Hematopoietic multipotent progenitor cell treated with erythropoietin and hydrocortisone succinate and interleukin-3 and kit ligand, for 4 days (in vitro differentiated cells): Measurements from ENCODE around the gene ESCO1.

Experiments used
- DNase-seq: peaks from one replicate; pipeline ENCODE4 v3.0.0-alpha.2; 2015

Gene ESCO1

DNA sequence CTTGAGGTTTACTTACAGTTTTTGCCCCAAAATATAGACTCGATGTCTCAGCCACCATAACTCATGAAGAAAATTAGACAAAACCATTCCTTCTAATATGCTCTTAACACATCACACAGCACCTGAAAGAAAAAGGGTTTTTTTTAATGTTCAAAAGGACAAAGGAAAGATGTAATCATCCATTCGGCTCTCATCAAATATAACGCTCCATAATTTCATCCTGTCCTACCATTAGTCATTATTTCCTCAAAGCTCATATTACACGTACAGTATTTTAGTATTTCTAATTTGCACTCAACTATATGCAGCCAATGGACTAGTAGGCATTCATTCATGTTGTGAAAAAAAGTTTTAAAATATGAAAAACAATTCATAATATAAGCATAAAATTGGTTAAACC is 24.8 kb downstream of the ESCO1 start:
- no peak for DNase-seq

DNA sequence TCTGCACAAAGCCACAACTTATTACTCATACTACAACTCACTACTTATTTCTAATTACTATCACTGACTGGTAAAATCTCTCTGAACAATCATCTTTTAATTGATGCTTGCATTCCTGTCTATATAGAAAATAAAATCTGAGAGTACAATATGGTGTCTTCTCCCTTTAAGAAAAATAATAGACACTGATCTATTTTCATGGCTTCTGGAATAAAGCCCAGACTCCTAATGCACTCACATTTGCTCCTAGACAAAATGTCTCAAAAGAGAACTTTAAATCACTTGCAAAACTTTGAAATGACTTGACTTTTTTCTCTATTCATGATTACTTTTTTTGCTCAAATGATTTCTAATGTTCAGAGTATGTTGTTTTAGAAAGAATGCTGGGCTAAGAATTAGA is 28.7 kb downstream of the ESCO1 start:
- DNase-seq, result no peak

DNA sequence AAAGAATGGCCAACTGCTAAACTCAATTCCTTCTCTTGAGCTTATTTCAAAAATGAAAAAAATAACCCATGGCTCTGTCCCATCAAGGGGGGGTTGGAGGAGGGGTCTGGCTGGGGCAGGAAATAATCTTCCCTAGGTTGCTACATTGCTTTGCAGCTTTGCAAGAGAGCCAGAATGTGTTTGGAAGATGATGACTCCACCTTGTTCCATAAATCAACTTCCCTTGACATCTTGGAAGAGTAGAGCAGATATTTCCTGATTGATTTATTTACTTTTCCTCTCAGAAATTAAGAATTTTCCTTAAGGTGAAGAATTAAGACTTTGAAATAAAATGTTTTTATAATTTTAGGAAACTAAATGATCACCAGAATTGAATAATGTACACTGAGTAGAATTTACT is 41.3 kb downstream of the ESCO1 start:
- no peak for DNase-seq

DNA sequence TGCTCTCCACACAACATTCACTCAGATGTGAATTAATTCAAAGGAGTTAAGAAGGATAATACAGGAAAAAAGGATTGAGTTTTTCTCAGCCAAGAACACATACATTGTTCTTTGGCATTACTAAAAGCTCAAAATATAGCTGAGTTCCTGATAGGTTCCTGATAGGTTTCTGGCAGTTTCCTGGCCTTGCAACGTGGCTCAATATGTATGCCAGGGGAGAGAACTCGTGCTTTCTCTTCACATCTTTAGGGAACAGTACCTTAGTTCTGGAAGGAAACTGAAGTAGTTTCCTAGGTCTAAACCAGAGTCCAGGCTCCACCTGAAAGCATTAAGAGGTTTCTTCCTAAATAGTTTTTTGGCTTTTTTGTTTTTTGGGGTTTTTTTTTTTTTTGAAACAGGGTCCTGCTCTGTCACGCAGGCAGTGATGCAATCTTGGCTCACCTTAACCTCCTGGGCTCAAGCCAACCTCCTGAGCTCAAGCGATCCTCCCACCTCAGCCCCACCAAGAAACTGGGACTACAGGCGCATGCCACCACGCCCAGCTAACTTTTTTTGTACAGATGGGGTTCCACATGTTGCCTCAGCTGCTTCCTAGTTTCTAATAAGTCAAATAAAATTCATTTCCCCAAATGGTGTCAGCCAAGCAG is 42.8 kb downstream of the ESCO1 start:
- peak; percentile 14 for DNase-seq

DNA sequence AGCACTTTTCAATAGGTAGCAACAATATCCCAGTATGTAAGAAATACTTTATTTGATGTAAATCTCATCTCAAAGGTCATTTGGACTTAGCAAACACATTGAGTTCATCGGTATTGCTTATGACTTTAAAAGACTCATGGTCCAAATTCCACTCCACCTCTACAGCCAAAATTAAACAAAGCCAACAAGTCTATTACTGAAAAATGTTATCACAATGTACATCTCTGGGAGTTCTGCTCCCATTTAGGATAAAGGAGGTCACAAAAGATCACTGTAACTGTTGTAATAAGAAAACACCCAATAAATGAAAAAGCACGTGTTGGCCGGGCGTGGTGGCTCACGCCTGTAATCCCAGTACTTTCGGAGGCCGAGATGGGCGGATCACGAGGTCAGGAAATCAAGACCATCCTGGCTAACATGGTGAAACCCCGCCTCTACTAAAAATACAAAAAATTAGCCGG is 50.0 kb downstream of the ESCO1 start:
- no peak for DNase-seq

DNA sequence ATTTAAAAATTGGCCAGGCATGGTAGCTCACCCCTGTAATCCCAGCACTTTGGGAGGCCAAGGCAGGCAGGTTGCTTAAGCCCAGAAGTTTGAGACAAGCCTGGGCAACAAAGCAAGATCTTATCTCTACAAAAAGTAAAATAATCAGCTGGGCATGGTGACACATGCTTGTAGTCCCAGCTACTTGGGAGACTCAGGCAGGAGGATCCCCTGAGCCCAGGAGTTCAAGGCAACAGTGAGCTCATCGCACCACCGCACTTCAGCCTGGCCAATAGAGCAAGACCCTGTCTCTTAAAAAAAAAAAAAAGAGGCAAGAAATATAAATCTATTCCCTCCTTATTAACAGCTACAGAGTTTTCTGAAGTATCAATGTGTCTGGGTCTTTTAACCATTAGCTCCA is 51.9 kb downstream of the ESCO1 start:
- peak; percentile 18 for DNase-seq

DNA sequence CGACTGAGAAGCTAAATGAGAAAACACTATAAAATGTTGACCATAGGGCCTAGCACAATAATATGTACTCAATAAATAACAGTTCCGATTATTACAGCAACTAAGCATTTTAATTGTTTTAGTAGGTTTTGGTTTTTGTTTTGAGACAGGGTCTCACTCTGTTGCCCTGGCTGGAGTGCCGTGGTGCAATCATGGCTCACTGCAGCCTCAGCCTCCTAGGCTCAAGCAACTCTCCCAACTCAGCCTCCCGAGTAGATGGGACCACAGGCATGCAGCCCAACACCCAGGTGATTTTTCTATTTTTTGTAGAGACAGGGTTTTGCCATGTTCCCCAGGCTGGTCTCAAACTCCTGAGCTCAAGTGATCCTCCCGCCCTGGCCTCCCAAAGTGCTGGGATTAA is 54.1 kb downstream of the ESCO1 start:
- DNase-seq, result no peak

DNA sequence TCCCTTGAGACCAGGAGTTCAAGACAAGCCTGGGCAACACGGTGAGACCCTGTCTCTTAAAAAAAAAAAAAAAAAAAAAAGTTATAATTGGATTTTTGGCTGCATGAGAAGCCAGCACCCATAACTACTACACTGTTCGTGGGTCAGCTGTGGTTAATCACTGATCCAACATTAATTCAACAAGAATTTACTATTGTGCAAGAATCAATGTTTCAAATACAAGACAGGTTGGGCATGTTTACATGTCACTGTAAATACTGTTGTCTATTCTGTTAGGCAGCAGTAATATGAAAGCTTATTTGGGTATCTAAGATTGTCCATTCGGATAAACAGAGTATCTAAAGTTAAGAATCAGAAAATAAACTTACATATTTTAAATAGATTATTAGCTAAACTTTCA is 62.3 kb downstream of the ESCO1 start:
- DNase-seq, result no peak

DNA sequence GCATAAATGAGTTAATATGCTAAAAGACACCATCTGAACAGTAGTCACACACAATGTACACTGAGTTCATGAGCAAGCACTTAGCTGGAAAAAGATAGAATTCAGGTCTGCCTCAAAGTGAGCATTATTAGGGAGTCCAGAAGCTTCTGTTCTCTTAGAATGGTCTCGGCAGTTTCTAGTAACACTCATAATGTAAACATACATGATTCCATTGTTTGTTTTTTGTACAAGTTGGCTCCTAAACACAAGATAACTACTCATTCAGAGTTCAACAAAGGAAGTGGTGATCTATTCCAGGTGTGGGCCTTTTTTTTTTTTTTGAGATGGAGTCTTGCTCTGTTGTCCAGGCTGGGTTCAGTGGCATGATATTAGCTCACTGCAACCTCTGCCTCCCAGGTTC is 66.2 kb downstream of the ESCO1 start:
- no peak for DNase-seq

DNA sequence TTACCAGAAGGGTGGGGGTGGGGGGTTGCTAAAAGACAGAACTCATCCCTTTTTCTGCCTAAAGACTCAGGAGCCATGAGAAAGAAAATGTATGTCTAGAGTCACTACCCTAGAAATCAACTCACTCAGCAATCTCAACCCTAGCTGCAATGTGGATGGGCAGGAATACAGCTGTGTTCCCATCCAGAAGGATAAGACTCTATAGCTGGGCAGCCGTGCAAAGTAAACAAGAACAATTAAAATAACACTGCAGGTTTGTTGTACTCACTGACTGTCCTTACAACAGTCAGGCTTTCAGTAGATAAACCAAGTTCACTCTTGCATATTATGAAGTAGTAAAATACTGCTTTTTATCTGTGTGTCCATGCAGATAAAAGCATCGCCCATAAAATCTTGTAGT is 74.0 kb downstream of the ESCO1 start:
- DNase-seq, result no peak

DNA sequence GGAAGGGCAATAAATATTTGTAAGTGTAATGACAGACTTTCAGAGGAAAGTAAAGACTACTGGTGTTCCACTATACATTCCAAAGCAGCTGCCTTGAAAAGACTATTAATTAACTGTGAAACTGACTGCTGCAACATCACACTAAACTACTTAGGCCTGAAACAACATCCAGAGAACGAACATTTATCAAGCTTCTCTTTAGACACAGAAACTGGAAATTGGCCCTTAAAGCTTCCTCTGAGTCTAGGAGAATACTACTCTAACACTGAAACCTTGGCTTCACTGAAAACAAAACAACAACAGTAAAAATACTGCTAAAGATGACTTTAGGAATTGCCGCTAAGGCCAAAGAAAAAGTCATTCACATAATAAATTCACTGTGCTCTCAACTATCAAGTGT is 74.6 kb downstream of the ESCO1 start:
- no peak for DNase-seq

DNA sequence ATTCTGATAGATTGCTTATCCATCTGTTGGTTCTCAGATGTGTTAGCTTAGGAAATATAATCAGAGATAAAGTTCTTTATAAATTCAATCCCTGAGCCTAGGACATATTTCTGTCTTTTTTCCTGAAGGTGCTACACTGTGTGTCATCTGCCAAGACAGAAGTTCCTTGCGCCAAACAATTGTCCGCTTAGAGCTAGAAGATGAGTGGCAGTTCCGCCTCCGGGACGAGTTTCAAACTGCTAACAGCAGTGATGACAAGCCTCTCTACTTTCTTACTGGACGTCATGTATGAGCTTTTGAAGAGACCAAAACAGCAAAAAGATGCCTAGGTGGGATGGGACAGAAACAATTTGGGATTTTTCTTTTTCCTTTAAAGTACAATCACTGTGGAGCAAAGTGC is 78.0 kb downstream of the ESCO1 start:
- no peak for DNase-seq

DNA sequence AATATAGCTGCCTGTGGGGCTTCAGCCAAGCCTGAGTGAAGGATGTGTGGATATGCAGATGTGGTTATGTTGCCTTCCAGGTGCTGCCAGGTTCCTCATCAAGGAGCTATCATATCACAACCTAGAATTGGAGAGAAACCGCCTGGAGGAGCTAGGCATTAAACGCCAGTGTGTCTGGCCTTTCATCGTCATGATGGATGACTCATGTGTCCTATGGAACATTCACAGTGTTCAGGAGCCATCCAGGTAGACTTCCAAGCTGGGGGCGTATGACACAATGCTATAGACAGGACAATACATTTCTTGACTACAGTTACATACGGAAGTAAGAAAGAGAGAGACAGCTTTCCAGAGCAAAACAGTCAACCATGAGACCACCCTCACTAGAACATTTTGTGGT is 86.8 kb downstream of the ESCO1 start:
- DNase-seq, result no peak

DNA sequence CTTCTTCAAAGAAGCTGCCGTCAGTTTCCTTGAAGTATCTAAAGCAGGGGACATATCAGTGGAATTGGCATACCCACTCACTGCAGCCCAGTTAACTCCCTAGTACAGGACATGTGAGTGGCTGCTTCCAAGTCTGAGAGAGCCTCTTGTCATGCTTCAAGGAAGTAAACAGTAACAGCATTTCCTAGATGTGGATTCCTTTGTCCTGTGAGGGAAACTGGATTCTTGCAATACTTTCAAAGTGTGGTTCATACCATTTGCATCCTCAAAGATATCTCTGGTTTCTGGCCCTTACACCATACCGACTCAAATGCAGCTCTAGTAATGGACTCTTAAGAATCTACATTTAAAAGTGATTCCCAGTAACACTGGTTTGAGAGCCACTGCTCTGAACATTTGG is 87.2 kb downstream of the ESCO1 start:
- no peak for DNase-seq

DNA sequence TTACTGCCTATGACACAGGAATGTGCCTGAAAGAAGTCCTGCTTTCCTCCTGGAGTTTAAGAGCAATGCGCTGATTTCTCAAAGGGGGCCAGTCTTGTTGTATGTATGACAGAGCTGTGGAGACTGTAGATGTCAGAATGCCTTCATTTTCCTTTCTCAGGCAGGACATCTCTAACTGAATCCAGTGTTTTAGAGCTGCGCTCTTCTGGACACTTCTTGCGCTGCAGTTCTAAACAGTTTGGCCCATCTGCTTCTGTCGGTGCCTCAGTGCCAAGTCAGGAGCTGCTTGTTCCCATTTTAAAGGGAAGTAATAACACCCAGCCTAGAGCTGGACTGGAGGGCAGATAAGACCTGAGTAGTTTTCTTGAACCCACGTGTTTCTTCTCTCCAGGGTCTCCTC is 91.4 kb downstream of the ESCO1 start:
- peak; percentile 9 for DNase-seq

DNA sequence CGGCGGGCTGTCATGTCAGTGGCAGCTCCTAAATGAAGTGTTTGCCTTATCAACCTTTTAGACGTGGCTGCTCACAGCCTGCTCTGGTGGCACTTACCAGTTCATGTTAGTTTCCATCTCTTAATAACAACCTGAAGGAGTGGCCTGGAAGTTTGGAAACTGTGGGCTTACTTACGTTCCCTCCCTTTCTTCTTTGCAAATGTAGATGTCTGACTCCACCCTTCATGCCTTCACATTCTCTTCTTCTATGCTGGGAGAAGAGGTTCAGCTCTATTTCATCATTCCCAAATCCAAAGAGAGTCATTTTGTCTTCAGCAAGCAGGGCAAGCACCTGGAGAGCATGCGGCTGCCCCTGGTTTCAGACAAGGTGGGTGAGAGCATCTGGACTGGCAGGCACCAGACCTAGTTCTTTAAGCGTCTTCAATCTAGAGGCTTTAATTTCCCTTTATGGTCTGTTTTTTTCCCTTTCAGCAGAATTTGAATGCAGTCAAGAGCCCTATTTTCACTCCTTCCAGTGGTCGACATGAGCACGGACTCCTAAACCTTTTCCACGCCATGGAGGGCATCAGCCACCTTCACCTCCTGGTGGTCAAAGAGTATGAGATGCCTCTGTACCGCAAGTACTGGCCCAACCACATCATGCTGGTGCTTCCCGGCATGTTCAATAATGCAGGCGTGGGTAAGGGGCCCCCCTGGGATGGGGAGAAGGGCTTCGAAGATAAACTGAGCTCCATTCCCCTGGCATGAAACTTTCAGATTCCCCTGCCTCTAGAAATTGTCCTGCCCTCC is 92.4 kb downstream of the ESCO1 start:
- no peak for DNase-seq

DNA sequence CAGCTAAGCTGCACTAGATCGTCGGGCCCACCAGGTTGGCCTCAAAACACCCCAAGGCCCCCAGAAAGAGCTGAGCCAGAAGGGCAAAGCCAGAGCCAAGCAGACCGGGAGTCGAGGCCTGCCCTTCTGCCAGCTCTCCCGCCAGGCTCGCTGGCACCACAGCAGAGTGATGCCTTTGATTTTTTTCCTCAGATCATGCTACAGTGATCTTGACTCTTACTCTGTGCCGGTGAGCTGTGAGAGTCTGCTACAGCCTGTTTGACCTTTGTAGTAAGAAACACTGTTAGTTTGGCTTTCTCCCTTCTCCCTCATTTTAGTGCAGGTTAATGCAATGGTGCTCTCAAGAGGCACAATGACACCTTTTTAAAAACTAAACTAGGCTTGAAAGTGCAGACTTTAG is 97.8 kb downstream of the ESCO1 start:
- DNase-seq, result no peak

DNA sequence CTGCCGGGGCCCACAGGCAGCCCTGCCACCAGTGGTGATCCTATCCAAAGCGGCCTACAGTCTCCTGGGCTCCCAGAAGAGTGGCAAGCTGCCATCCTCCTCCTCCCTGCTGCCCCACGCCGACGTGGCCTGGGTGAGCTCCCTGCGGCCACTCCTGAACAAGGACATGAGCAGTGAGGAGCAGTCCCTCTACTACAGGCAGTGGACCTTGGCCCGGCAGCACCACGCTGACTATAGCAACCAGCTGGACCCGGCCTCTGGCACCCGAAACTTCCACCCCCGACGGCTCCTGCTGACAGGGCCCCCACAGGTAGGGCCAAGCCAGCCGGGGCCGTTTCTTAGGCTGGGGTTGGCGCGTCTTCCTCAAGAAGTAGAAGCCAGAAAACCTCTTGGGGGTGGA is 100.5 kb downstream of the ESCO1 start:
- no peak for DNase-seq

DNA sequence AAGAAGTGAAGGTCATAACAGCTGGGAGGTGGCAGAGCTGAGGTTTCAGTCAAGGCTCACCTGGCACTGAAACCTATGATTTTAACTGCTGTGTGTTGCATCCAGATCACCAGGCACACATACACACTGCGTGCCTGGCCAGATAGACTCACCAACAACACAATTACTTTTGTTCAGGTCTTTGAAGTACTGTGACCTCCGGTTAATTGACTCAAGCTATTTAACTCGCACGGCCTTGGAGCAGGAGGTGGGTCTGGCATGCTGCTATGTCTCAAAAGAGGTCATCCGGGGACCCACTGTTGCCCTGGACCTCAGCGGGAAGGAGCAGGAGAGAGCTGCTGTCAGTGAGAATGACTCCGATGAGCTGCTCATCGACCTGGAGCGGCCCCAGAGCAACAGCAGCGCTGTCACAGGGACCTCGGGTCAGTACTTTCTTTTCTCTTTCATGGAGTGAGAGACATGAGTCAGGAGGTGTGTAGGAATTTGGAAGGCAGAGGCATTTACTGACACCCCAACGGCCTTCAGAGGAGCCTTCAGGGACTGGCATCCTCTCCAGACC is 104.1 kb downstream of the ESCO1 start:
- no peak for DNase-seq

DNA sequence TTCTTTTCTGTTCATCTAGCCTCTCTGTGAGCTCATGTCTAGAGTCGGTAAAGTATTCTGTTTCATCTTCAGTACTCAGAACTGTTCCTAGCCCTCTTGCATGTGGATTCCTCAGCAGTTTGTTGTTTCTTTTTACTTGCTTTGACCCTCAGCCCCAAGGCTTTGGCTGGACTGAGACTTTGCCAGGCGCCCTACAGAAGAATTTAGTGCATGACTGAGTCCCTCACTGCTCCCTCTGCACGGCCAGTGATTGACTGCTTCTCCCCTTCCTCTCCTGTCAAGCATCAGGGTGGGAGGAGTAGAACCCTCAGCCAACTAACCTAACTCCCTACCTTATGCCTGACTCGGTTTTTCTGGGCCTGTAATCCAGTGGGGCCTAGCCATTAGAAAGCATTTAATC is 109.8 kb downstream of the ESCO1 start:
- no peak for DNase-seq

DNA sequence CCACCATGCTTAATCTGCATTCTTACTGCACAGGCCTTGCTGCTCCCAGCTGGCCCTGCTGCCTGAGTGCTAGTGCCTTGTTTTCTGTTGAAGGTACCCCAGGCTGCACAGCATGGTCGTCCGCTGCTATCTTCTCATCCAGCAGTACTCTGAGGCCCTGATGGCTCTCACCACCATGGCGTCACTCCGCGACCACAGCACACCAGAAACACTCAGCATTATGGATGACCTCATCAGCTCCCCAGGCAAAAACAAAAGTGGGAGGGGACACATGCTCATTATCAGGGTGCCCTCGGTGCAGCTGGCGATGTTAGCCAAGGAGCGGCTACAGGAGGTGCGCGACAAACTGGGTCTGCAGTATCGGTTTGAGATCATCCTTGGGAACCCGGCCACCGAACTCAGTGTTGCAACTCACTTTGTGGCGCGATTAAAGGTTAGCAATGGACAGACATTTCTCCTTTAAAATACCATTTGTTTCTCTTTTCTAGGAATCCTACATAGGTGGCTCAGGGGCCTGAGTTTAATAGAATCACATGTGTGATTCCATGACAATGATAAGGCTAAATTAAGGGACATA is 110.5 kb downstream of the ESCO1 start:
- peak; percentile 42 for DNase-seq

DNA sequence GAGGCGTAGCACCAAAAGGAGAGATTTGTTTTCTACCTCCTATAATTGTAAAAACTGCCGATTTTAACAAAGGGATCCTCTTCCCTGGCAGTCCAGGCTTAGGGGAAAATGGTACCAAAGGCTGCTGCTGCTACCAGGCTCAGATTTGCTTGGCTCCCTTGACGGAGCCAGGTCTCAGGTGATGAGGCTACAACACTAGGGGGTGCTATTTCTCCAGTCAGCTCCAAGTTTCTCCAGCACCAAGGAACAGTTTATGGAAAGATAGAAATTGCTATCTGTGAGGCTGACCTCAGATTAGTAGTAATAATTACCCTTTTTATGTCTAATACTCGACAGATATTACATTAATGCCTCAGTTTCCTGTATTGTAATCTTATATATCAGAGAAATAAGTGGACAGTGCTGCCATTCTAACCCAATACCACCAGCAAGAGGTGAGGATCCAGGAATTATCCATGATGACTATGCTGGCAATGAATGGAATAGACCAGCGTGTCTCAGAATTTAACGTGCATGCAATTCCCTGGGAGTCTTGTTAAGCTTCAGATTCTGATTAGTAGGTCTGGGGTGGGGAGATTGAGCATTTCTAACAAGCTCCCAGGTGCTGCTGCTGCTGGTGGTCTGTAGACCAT is 111.3 kb downstream of the ESCO1 start:
- peak; percentile 75 for DNase-seq

DNA sequence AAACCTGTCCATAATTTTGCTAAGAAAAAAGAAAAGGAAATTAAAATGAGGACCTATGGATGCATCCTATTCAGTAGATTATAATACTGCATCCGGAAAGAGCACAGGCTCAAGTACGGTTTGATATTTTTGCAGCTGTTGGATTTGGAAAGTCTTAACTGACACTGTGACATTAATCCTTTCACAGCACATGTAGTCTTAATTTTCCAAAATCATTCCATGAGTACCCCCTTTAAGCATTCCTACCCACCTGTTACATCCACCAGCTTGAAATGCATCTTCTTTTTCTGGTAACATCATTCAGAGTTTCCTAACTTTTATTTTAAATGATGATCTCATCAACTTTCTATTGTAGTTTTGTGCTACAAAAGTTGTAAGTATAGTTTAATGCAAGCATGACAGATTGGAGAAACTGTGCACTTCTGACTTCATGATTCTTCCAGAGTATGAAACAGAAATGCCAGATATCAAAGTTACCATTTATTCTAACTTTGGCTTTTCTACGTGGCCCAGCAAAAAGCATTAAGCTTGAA is 113.5 kb downstream of the ESCO1 start:
- DNase-seq, result no peak
